ENCODE measurements around the gene ZNF555.

ZNF555 gene

DNA sequence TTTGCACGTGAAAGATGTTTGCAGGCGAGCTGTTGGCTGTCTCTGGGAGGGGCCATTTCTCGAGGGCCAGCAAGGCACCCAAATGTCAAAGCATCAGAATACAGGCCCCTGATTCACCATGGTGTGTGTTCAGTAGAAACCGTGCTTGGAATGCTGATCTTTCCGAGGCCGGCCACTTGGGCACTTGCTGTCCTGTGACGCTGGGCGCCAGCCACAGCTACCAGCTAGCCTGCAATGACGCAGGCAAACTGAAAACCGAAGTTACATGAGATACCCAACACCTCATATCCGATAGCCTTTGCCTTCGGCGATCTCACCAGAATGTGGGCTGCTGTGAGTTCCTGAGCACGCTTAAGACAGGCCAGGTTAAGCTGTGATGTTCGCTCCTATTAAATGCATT, 44.0 kb upstream of the ZNF555 start:
- DNase-seq (ENCODE audit: insufficient read length, low spot score) (no peak), FAIRE-seq (no peak)
- TF ChIP-seq CTCF (IDR thresholded peaks at IDR 0.05; ENCODE audit: insufficient read depth, missing control alignments), result no peak

- DNase-seq (ENCODE audit: insufficient read length, low spot score) (no peak), FAIRE-seq (no peak)
- TF ChIP-seq CTCF (IDR thresholded peaks at IDR 0.05; ENCODE audit: insufficient read depth, missing control alignments), result no peak
Observed at GRCh38 chr19:2798158-2798685, 43.1 kb upstream of the ZNF555 start.

DNA sequence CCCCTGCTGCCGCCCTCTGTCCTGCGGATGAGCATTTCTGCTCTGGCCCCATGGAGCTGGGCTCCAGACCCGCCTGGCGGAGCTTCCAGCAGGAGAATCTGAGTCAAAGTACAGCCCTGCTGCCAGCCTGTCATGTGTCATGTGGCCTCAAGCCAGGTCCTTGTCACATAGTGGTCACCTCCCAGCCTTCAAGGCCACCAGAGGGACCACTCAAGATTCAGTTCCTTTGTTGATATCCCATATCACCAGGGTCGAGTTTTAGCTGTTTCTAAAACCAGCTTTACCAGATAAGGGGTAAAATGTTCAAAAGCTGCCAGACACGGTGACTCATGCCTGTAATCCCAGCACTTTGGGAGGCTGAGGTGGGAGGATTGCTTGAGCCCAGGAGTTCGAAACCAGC, 42.5 kb upstream of the ZNF555 start:
- FAIRE-seq (no peak), DNase-seq (ENCODE audit: insufficient read length, low spot score) (no peak)
- TF ChIP-seq CTCF (IDR thresholded peaks at IDR 0.05; ENCODE audit: insufficient read depth, missing control alignments), result no peak

GRCh38 chr19:2799273-2800020, 41.8 kb upstream of the ZNF555 start:
- no peak for TF ChIP-seq CTCF (IDR thresholded peaks at IDR 0.05; ENCODE audit: insufficient read depth, missing control alignments)
- FAIRE-seq (no peak), DNase-seq (ENCODE audit: insufficient read length, low spot score) (no peak)

GRCh38 chr19:2800506-2800905, 40.8 kb upstream of the ZNF555 start:
- TF ChIP-seq CTCF (IDR thresholded peaks at IDR 0.05; ENCODE audit: insufficient read depth, missing control alignments), result no peak
- FAIRE-seq (no peak), DNase-seq (ENCODE audit: insufficient read length, low spot score) (no peak)

DNA sequence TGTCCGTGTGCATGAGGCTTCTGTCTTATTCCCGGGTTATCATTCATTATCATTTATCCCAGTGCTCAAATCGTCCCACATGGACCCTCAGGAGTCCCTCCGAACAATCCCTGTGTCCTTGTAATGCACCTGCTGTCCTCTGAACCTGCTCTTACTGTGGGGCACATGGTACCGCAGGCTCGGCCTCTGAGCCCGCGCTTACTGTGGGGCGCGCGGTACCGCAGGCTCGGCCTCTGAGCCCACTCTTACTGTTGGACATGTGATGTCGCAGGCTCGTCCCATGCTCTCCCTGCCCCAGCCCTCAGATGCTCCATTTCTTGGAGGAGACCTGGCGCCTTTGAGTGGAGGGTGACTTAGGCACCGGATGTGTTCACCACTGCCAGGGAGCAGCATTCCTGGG, 38.4 kb upstream of the ZNF555 start:
- FAIRE-seq (no peak), DNase-seq (ENCODE audit: insufficient read length, low spot score) (no peak)
- no peak for TF ChIP-seq CTCF (IDR thresholded peaks at IDR 0.05; ENCODE audit: insufficient read depth, missing control alignments)

DNA sequence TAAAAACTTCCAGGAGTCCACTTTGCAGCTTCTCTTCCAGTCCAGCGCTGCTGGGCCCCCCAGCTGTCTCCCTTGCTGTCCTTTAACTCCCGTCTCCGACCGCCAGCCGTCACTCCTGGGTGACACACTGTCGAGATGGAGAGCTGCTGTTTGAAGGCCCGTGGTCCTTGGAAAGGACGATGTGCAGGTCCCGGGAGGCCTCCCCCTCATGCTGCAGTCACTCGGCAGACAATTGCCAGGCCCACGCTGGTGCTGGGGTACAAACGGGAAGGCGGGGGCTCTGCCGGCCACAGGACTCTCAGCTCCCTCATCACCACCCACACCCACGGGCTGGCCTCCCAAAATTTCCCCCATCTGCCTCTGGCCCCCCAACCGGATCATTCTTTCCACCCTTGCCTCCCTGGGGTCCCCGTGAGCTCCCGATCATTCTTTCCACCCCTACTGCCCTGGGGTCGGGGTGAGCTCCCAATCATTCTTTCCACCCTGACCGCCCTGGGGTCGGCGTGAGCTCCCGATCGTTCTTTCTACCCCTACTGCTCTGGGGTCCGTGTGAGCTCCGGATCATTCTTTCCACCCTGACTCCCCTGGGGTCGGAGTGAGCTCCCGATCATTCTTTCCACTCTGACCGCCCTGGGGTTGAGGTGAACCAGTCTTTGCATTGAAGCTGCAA, 37.7 kb upstream of the ZNF555 start:
- TF ChIP-seq CTCF (IDR thresholded peaks at IDR 0.05; ENCODE audit: insufficient read depth, missing control alignments), result no peak
- no peak for FAIRE-seq
- DNase-seq (ENCODE audit: insufficient read length, low spot score), result no peak

Data from D721Med (cell line).